GM21576 (cell line): Measurements from ENCODE around the gene CCL25.
A peak's percentile ranks its signal among the peaks of the same experiment; 100 is the strongest.

ENCODE experiments used
- ATAC-seq: cut with Tn5 transposase; IDR thresholded peaks from one replicate; pipeline ENCODE4 v1.9.1; 2021; ENCODE audit warnings: mild to moderate bottlenecking, moderate library complexity; ENCODE audit not compliant: unreplicated experiment

The CCL25 gene

DNA sequence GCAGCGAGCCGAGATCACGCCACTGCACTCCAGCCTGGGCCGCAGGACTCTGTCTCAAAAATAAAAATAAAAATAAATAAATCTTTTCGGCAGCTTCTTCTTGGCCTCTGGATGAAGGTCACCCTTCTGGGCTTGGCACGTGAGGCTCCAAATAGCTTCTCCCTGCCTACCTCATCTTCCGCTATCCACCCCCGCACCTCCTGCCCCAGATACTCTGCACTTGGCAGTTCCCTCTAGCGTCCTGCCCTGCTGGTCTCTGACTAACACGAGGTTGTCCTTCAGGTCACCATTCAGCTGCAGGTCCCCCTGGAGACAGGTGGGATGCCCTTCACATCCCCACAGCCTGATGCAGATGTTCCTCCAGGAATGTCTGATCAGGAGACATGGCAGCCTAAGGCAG, 8.5 kb upstream of the CCL25 start:
- ATAC-seq, result no peak

DNA sequence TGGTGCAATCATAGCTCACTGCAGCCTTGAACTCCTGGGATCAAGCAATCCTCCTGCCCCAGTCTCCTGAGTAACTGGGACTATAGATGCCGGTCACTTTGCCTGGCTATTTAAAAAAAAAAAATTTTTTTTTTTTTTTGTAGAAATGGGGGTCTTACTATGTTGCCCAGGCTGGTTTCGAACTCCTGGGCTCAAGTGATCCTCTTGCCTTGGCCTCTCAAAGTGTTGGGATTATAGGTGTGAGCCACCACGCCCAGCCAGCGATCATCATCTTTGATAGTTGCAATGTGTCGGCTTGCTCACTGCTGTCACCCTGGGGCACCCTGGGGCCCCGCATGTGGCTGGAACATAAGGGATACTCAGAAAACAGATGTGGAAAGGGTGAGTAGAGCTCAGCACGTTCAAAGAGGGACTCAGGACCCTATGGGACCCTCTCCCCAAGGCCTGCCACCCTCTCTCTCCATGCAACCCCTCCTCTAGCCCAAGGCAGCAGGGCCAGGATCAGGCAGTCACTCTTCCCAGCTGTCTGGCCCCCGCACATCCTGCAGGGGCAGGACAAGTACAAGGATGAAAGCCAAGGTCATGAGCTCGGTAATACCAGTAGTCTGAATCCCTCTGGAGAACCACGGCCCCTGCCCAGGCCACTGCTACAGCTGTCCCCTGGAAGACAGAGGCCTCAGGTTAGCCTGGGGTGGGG, 6.5 kb upstream of the CCL25 start:
- no peak for ATAC-seq

GRCh38 chr19:8046569-8047165, 5.9 kb upstream of the CCL25 start:
- ATAC-seq, result no peak

- ATAC-seq, result peak; percentile 78
These were observed 2.1 kb upstream of the CCL25 start for GRCh38 chr19:8050274-8051096.

DNA sequence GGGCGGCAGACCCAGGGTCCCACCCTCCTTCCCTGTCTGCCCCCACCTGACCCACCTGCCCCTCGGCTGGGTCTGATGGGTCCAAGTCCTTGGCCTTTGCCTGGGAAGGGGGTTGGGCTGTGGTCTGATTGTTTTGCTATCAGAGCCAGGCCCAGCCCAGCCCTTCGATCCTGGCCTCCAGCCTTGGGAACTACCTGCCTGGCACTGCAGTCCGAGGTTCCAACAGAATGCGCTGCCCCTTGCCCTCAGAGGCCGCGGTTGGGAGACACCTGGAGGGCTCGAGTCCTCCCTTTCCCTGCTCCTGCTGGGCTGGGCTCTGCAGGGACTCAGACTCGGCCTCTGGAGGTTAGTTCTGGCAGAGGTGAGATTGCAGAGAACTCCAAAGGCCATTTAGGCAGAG, 1.6 kb downstream of the CCL25 start:
- no peak for ATAC-seq

DNA sequence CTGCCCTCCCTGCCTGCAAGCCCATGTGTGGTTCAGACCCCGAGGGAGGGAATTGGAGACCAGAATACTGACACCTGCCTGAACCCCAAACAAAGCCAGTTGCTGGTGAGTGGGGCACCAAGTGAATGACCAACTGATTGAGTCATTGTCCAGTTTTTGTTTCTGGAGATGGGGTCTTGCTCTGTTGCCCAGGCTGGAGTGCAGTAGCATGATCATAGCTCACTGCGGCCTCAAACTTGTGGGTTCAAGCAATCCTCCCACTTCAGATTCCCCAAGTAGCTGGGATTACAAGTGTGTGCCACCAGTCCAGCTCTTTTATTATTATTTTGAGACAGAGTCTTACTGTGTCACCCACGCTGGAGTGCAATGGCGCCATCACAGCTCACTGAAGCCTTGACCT, 4.0 kb downstream of the CCL25 start:
- no peak for ATAC-seq

DNA sequence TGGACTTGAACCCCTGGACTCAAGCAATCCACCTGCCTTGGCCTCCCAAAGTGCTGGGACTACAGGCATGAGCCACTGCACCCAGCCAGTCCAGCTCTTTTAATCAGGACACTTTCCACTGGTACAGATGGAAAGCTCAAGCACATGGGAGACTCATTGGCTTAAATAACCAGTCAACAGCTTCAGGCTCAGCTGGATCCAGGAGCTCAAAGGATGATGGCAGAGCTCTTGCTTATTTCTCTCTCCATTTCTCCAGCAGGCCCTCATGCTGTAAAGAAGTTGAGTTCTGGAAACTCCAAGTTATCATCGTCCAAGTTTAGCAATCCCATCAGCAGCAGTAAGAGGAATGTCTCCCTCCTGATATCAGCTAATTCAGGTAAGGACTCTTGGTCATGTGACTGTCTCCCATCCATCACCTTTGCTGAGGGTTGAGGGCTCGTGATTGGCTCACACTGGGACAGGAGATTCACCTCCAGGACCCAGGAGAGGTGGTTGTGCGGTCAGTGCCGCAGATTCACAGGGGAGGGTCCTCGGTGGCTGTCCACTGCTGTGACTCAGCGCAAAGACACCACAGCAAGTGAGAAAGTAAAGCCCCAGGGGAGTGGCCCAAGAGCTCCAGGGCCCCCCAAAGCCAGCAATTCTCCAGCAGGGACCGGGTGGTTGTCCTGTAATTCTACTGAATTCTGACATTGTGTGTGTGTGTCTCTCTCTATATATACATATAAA, 5.1 kb downstream of the CCL25 start:
- no peak for ATAC-seq

- ATAC-seq, result no peak
These were observed 12.6 kb downstream of the CCL25 start for GRCh38 chr19:8064911-8065874.

DNA sequence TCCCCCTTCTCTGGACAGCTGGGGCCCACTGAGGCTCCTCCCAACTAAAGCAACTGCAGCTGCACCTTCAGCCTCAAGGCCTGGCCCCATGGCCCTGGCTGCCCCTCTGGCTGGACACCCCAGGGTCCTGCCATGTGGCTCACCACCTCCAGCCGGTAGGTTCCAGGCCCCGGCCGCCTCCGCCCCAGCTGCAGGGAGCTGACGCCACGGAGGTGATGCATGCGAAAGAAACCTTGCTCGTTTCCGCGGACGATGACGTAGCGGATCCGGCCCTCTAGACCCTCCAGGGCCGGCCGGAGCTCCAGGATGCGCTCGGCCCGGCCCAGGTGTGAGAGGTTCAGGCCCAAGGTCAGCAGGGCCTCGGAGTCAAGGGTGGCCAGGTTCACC, 13.3 kb downstream of the CCL25 start:
- no peak for ATAC-seq

DNA sequence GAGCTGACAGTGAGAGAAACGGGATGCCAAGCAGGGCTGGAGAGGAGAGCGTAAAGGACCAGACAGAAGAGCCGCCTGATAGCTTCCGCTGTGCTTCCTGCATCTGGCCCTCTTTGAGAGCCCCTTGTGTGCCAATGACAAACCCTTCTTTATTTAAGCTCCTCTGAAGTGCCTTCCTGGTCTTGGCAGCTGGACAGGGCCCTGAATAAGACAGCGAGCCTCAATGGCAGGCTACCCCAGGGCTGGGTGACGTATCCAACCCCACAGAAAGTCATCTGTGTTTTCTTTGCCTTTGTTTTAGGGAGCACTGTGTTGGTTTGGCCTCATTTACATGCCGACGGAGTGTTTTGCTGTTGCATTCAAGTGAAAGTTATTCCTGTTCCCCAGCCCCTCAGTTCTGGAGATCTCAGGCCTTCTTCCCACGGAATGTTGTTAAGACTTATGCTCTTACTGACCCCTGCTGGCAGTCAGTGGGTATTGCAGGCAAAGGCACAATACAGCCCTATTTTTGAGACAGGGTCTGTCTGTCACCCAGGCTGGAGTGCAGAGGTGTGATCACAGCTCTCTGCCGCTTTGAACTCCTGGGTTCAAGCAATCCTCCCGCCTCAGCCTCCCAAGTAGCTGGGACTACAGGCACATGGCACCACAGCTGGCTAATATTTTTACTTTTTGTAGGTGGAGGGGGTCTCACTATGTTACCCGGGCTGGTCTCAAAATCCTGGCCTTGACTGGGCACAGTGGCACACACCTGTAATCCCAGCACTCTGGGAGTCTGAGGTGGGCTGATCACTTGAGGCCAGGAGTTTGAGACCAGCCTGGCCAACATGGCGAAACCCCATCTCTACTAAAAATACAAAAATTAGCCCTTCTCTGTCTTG, 16.8 kb downstream of the CCL25 start:
- no peak for ATAC-seq

GRCh38 chr19:8071912-8072311, 19.4 kb downstream of the CCL25 start:
- ATAC-seq, result no peak

- ATAC-seq, result no peak
These were observed 21.9 kb downstream of the CCL25 start for GRCh38 chr19:8074501-8074900.

DNA sequence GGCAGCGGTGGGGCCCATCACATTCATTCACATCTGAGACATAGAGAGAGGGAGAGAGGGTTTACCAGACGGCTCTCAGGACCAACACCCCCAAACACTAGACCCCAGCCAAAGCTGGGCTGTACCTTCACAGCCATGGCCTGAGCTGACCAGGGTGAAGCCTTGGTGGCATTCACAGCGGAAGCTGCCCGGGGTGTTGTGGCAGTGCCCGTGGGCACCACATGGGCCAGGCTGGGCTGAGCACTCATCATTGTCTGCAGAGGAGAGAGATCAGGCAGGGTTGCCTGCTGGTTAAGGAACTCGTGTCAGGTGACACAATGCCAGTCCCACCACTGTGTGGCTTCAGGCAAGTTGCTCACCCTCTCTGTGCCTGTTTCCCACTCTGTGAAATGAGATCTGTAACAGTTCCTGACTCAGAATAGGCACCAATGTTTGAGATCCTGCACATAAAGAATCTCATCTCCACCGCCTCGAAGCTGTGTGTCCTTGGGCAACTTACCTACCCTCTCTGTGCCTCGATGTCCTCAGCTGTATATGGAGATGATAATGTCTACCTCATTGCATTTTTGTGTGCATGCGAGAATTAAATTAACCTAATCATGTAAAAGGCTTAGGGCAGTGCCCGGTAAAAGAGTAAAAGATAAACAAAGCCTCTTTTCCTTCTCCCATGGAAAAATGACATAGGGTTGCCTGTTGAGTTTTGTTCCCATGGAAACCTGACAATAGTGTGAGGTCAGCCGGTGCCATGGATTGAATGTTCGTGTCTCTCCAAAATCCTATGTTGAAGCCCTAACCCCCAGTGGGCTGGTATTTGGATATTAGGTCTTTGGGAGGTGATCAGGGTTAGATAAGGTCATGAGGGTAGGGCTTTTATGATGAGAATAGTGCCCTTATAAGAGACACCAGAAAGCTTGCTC, 22.9 kb downstream of the CCL25 start:
- no peak for ATAC-seq

DNA sequence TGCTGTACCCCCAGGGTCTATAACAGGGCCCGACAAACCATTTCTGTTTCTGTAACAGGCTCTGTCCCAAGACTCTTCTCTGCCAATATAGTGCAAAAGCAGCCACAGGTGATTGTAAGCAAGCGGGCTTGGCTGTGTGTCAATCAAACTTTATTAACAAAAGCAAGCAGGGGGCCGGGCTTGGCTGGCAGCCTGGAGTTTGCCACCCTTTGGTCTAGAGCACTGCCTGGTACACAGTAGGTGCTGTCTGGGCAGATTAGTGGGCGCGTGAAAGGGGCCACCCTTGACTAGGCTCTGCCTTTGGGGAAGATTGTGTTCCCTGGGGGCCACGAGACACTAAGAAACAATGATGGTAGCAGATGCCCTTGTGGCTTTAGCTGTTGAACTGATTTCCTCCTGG, 27.4 kb downstream of the CCL25 start:
- ATAC-seq, result no peak

DNA sequence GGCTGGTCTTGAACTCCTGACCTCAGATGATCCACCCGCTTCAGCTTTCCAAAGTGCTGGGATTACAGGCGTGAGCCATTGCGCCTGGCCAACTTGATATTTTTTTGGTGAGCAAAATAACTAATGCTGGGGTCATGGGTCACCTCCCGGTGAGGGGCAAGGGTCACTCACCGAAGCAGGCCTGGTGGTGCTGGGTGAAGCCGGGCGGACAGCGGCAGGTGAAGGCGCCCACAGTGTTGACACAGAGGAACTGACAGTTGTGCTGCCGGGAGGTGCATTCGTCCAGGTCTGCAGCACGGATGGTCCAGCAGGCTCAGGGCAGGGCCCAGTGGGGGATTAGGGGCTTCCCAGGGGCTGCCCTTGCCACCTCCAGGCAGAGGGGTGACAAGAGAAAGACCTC, 28.3 kb downstream of the CCL25 start:
- no peak for ATAC-seq

DNA sequence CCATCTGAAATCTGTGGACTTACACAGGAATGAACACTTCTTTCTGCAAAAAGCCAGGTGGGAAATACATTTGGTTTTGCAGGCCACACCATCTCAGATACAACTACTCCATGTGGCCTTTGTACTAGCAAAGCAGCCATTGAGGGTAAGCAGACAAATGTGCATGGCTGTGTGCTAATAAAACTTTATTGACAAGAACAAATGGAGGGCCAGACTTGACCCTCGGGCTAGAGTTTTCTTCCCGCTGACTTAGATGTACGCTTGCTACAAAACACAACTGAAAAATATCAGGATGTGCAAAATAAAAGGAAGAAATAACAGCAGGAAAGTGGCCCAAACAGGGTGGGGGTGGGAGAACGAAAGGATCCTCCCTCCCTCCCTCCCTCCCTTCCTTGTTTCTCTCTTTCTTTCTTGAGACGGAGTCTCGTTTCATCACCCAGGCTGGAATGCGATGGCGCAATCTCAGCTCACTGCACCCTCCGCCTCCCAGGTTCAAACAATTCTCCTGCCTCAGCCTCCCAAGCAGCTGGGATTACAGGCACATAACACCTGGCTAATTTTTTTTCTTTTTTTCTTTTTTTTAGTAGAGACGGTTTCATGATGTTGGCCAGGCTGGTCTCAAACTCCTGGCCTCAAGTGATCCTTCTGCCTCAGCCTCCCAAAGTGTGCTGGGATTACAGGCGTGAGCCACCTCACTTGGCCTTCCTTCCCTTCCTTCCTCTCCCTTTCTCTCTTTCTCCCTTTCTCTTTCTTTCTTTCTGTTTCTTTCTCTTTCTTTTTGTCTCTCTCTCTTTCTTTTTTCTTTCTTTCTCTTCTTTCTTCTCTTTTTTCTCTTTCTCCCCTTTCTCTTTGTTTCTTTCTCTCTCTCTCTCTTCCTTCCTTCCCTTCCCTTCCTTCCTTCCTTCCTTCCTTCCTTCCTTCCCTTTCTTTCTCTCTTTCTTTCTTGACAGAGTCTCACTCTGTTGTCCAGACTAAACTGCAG, 29.3 kb downstream of the CCL25 start:
- ATAC-seq, result no peak

DNA sequence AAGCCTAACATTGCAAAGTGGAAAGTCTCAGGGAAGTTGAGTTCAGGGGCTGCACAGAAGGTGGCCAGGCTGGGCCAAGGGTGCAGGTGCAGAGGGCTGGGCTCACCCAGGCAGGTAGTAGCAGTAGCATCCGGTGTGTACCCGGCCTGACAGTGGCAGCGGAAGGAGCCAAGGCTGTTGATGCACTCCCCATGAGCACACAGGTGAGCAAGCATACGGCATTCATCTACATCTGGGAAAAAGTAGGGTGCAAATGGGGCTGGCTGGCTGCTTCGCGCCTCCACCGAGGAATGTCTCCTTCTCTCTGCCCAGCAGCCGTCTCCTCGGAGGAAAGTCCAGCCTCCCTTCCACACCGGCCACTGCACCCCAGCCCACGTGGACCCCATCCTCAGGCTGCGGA, 30.6 kb downstream of the CCL25 start:
- no peak for ATAC-seq
